Activated CD4-positive, alpha-beta memory T cell treated with anti-CD3 and anti-CD28 coated beads, Interleukin-2, amount 10 ng/mL, durations not matched to agents 7 days and 5 days (primary cell): ENCODE measurements around the gene SLC44A4. TPM values are rescaled to one million over a fixed set of nuclear protein-coding genes. Genes with fewer than 3 reads are reported as not detected.
"Not testable (repeated sequence)": the region's sequence is repeated elsewhere in the genome, so short reads cannot be mapped to it uniquely, and the experiment has no call there.

Experiments used
- CTCF ChIA-PET: fragments of 350-600 bp; sonication (Branson Sonifier 250); formaldehyde crosslinking; loops from one replicate; lab custom pipeline; 2021; ENCODE audit warnings: antibody characterized with exemption, inconsistent platforms; lab: Charles Lee
- POLR2A ChIA-PET: fragments of 350-600 bp; sonication (Branson Sonifier 250); formaldehyde crosslinking; loops from one replicate; lab custom pipeline; 2021; ENCODE audit warnings: antibody characterized with exemption; lab: Charles Lee
- DNase-seq: peaks from one replicate; pipeline ENCODE4 v3.0.0-alpha.2; 2020
- H3K27ac Mint-ChIP-seq: one replicate; pipeline ENCODE4 v1.8.0; 2021; ENCODE audit warnings: mild to moderate bottlenecking, mixed read lengths
- H3K27me3 Mint-ChIP-seq: one replicate; pipeline ENCODE4 v1.8.0; 2021; ENCODE audit warnings: mixed read lengths
- H3K36me3 Mint-ChIP-seq: one replicate; pipeline ENCODE4 v1.8.0; 2021; ENCODE audit warnings: low read depth, mixed read lengths
- H3K4me1 Mint-ChIP-seq: one replicate; pipeline ENCODE4 v1.8.0; 2021; ENCODE audit warnings: mixed read lengths
- H3K4me3 Mint-ChIP-seq: one replicate; pipeline ENCODE4 v1.8.0; 2021; ENCODE audit warnings: mild to moderate bottlenecking, mixed read lengths
- H3K9me3 Mint-ChIP-seq: one replicate; pipeline ENCODE4 v1.8.0; 2021; ENCODE audit warnings: mixed read lengths
- total RNA-seq, 2 experiments: library from RNA; stranded (reverse); gene quantifications; one replicate each; pipeline ENCODE4 v1.2.3, GENCODE V29; 2021

SLC44A4 gene
- total RNA-seq, 2 experiments from 2014 or later = 0.38 TPM; not detected in 1

- POLR2A ChIA-PET = interaction anchor here (1.0 kb wide), 1 partner anchor 12 kb away, joined by 3 read pairs; no protein-coding TSS in a partner anchor
- Mint-ChIP-seq H3K27ac (no peak overlapping the region), H3K9me3 (no peaks in the 10 kb centered on the region), H3K36me3 (peaks cover 6% of the 10 kb centered on the region), H3K4me1 (peaks cover 12% of the 10 kb centered on the region), H3K27me3 (peaks cover 4% of the 10 kb centered on the region), H3K4me3 (no peak overlapping the region)
- CTCF ChIA-PET = interaction anchor here (1.5 kb wide), 1 partner anchor 12 kb away, joined by 5 read pairs; the partner anchor contains the start of gene NEU1
- no peak for DNase-seq
Measured at GRCh38 chr6:31874836-31875572, 3.8 kb downstream of the SLC44A4 start.

- Mint-ChIP-seq H3K36me3 (no peaks in the 10 kb centered on the region), H3K4me3 (no peak overlapping the region), H3K9me3 (no peaks in the 10 kb centered on the region), H3K27me3 (peaks cover 4% of the 10 kb centered on the region), H3K27ac (no peak overlapping the region), H3K4me1 (peaks cover 12% of the 10 kb centered on the region)
- DNase-seq = no peak
- ChIA-PET CTCF (no interaction called here), POLR2A (interaction anchor here (1.0 kb wide), 1 partner anchor 13 kb away, joined by 3 read pairs; no protein-coding TSS in a partner anchor)
Measured at GRCh38 chr6:31874084-31874670, 4.6 kb downstream of the SLC44A4 start.

DNA sequence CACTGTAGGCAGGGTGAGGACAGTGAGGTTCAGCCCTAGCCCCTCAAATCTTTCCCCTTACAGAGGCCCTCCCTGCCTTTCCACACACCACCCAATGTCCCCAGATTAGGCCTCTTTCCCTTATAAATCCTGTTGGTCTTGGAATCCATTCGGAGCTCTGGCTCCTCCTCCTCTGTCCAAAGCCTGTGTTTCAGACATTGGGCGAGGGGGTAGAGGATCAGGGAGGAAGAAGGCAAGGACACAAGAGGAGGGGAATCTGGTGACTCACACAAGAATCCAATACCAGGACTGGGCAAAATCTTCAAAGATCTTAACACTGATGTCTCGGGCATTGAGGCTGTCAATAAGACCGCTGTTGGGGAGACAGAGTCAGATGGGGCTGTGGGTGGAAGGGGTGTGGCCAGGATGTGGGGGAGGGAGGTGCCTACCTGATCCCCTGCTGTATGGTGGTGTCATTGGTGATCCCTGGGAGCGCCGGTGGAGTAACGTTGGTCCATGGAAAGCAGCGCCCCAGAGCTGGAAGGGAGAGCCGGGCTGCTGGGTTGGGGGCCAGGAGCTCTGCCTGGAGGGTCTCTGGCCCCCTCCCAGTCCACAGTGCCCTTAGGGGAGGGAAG lies 7.6 kb downstream of the SLC44A4 start:
- ChIA-PET CTCF (no interaction called here), POLR2A (no interaction called here)
- no peak for DNase-seq
- peaks cover 4% of the 10 kb centered on the region for H3K27me3 Mint-ChIP-seq
- no peak overlapping the region for H3K4me3 Mint-ChIP-seq
- H3K4me1 Mint-ChIP-seq = peaks cover 12% of the 10 kb centered on the region
- H3K36me3 Mint-ChIP-seq = no peaks in the 10 kb centered on the region
- H3K27ac Mint-ChIP-seq = no peak overlapping the region
- no peaks in the 10 kb centered on the region for H3K9me3 Mint-ChIP-seq

GRCh38 chr6:31870385-31870921 lies 8.3 kb downstream of the SLC44A4 start:
- CTCF ChIA-PET = no interaction called here
- Mint-ChIP-seq H3K4me1 (peaks cover 12% of the 10 kb centered on the region), H3K36me3 (no peaks in the 10 kb centered on the region), H3K27me3 (peaks cover 4% of the 10 kb centered on the region), H3K4me3 (no peak overlapping the region), H3K9me3 (no peaks in the 10 kb centered on the region), H3K27ac (no peak overlapping the region)
- POLR2A ChIA-PET = no interaction called here
- DNase-seq = no peak

- ChIA-PET CTCF (no interaction called here), POLR2A (no interaction called here)
- Mint-ChIP-seq H3K27me3 (peaks cover 4% of the 10 kb centered on the region), H3K9me3 (no peaks in the 10 kb centered on the region), H3K36me3 (no peaks in the 10 kb centered on the region), H3K4me1 (peaks cover 14% of the 10 kb centered on the region), H3K27ac (no peak overlapping the region), H3K4me3 (no peak overlapping the region)
- no peak for DNase-seq
Measured at GRCh38 chr6:31869343-31869742, 9.5 kb downstream of the SLC44A4 start.

- H3K4me1 Mint-ChIP-seq = peaks cover 15% of the 10 kb centered on the region
- POLR2A ChIA-PET, H3K4me3 Mint-ChIP-seq, H3K9me3 Mint-ChIP-seq, CTCF ChIA-PET, H3K27ac Mint-ChIP-seq, DNase-seq, H3K27me3 Mint-ChIP-seq, H3K36me3 Mint-ChIP-seq: not testable (repeated sequence)
Measured at GRCh38 chr6:31868658-31868971, 10.2 kb downstream of the SLC44A4 start.

- no peak overlapping the region for H3K27ac Mint-ChIP-seq
- no peaks in the 10 kb centered on the region for H3K9me3 Mint-ChIP-seq
- peaks cover 20% of the 10 kb centered on the region for H3K4me1 Mint-ChIP-seq
- POLR2A ChIA-PET = interaction anchor here (3.4 kb wide), 1 partner anchor 30 kb away, joined by 18 read pairs; no protein-coding TSS in a partner anchor
- CTCF ChIA-PET = no interaction called here
- H3K27me3 Mint-ChIP-seq = no peaks in the 10 kb centered on the region
- peak overlapping the region; percentile 27 for H3K4me3 Mint-ChIP-seq
- DNase-seq = no peak
- no peaks in the 10 kb centered on the region for H3K36me3 Mint-ChIP-seq
Measured at GRCh38 chr6:31865205-31866118, 13.3 kb downstream of the SLC44A4 start.

GRCh38 chr6:31864818-31865204 lies 14.0 kb downstream of the SLC44A4 start:
- H3K27me3 Mint-ChIP-seq = no peaks in the 10 kb centered on the region
- ChIA-PET CTCF (interaction anchor here (0.9 to 2.6 kb wide), 3 partner anchors 8 to 126 kb away, joined by 3 to 12 read pairs (median 3); partner anchors contain the start of genes EHMT2 and MSH5), POLR2A (interaction anchor here (1.1 to 3.4 kb wide), 2 partner anchors 30 to 58 kb away, joined by 3 to 18 read pairs; partner anchors contain the start of gene LSM2)
- no peaks in the 10 kb centered on the region for H3K9me3 Mint-ChIP-seq
- peak overlapping the region; percentile 89 for H3K4me3 Mint-ChIP-seq
- H3K36me3 Mint-ChIP-seq = peaks cover 4% of the 10 kb centered on the region
- no peak overlapping the region for H3K27ac Mint-ChIP-seq
- peaks cover 23% of the 10 kb centered on the region for H3K4me1 Mint-ChIP-seq
- DNase-seq = no peak

- H3K36me3 Mint-ChIP-seq, H3K27me3 Mint-ChIP-seq, H3K9me3 Mint-ChIP-seq, DNase-seq: not testable (repeated sequence)
- H3K4me3 Mint-ChIP-seq = peak overlapping the region; percentile 89
- ChIA-PET CTCF (interaction anchor here (0.7 to 2.6 kb wide), 9 partner anchors 9 to 323 kb away, joined by 3 to 12 read pairs (median 3); partner anchors contain the start of genes CSNK2B, DDX39B, DXO and EHMT2), POLR2A (interaction anchor here (1.0 to 3.4 kb wide), 10 partner anchors 25 to 289 kb away, joined by 3 to 18 read pairs (median 6); partner anchors contain the start of genes ABHD16A, BAG6, DXO and GPANK1)
- peaks cover 23% of the 10 kb centered on the region for H3K4me1 Mint-ChIP-seq
- H3K27ac Mint-ChIP-seq = peak overlapping the region; percentile 66
Measured at GRCh38 chr6:31864123-31864562, 14.7 kb downstream of the SLC44A4 start.

GRCh38 chr6:31862344-31863235 lies 16.2 kb downstream of the SLC44A4 start, which contains the start of gene NEU1:
NEU1 (minus strand) TSS chr6:31862821; CDS start chr6:31862776, 45 bp downstream.
- peak; percentile 100 for DNase-seq
- peaks cover 10% of the 10 kb centered on the region for H3K36me3 Mint-ChIP-seq
- peak within 1 kb of the TSS; percentile 89 for H3K4me3 Mint-ChIP-seq
- peaks cover 23% of the 10 kb centered on the region for H3K4me1 Mint-ChIP-seq
- POLR2A ChIA-PET = interaction anchor here (0.7 to 3.4 kb wide), 16 partner anchors 23 to 321 kb away, joined by 3 to 18 read pairs (median 5); partner anchors contain the start of genes ABHD16A, BAG6, DDX39B and DXO
- no peaks in the 10 kb centered on the region for H3K9me3 Mint-ChIP-seq
- no peaks in the 10 kb centered on the region for H3K27me3 Mint-ChIP-seq
- H3K27ac Mint-ChIP-seq = peak within 1 kb of the TSS; percentile 66
- CTCF ChIA-PET = interaction anchor here (0.7 to 2.6 kb wide), 20 partner anchors 13 to 370 kb away, joined by 3 to 14 read pairs (median 5); partner anchors contain the start of genes BAG6, CSNK2B, DDX39B and DXO

GRCh38 chr6:31861919-31862343 lies 16.9 kb downstream of the SLC44A4 start:
- H3K4me3 Mint-ChIP-seq = peak overlapping the region; percentile 89
- peaks cover 10% of the 10 kb centered on the region for H3K36me3 Mint-ChIP-seq
- no peaks in the 10 kb centered on the region for H3K9me3 Mint-ChIP-seq
- ChIA-PET CTCF (interaction anchor here (0.7 to 1.7 kb wide), 6 partner anchors 32 to 369 kb away, joined by 3 to 12 read pairs (median 5); partner anchors contain the start of genes BAG6 and LY6G5C), POLR2A (interaction anchor here (1.4 to 3.4 kb wide), 5 partner anchors 27 to 321 kb away, joined by 6 to 18 read pairs (median 8); partner anchors contain the start of genes DDX39B, DXO and GPANK1)
- peak overlapping the region; percentile 66 for H3K27ac Mint-ChIP-seq
- no peaks in the 10 kb centered on the region for H3K27me3 Mint-ChIP-seq
- H3K4me1 Mint-ChIP-seq = peaks cover 23% of the 10 kb centered on the region
- DNase-seq = no peak
